Smooth muscle cell (in vitro differentiated cells): ENCODE results near the gene ADGRD1. TPM values are rescaled to one million over a fixed set of nuclear protein-coding genes. Genes with fewer than 3 reads are reported as not detected.

Source experiments
- DNase-seq: peaks from one replicate; lab custom pipeline; 2025; ENCODE audit not compliant: unreplicated experiment; lab: John Stamatoyannopoulos, UW
- H2AFZ ChIP-seq: fragments of 200-600 bp; sonication (generic); 2 replicates; pipeline ENCODE4 v1.6.0; 2016; ENCODE audit warnings: antibody characterized with exemption, low read depth, mild to moderate bottlenecking
- H3F3A ChIP-seq: fragments of 200-600 bp; sonication (generic); 2 replicates; pipeline ENCODE4 v1.6.0; 2017; ENCODE audit warnings: antibody characterized with exemption, low read depth
- H3K27ac ChIP-seq: fragments of 200-600 bp; sonication (generic); 2 replicates; pipeline ENCODE4 v1.5.1; 2016; ENCODE audit warnings: low read depth, mild to moderate bottlenecking
- H3K27me3 ChIP-seq: fragments of 200-600 bp; sonication (generic); 2 replicates; pipeline ENCODE4 v1.6.1; 2016; ENCODE audit warnings: low read depth, mild to moderate bottlenecking
- H3K36me3 ChIP-seq: fragments of 200-600 bp; sonication (generic); 2 replicates; pipeline ENCODE4 v1.5.1; 2016; ENCODE audit warnings: low read depth
- H3K4me1 ChIP-seq: fragments of 200-600 bp; sonication (generic); 2 replicates; pipeline ENCODE4 v1.5.1; 2016; ENCODE audit warnings: low read depth
- H3K4me2 ChIP-seq: fragments of 200-600 bp; sonication (generic); 2 replicates; pipeline ENCODE4 v1.6.0; 2016; ENCODE audit warnings: mild to moderate bottlenecking
- H3K4me3 ChIP-seq: fragments of 200-600 bp; sonication (generic); 2 replicates; pipeline ENCODE4 v1.5.1; 2016; ENCODE audit warnings: mild to moderate bottlenecking
- H3K79me2 ChIP-seq: fragments of 200-600 bp; sonication (generic); 2 replicates; pipeline ENCODE4 v1.6.0; 2016; ENCODE audit warnings: low read depth, mild to moderate bottlenecking
- H3K9ac ChIP-seq: fragments of 200-600 bp; sonication (generic); 2 replicates; pipeline ENCODE4 v1.6.0; 2016; ENCODE audit warnings: low read depth
- H3K9me3 ChIP-seq: fragments of 200-600 bp; sonication (generic); replicated peaks from 2 replicates; pipeline ENCODE4 v1.5.1; 2016; ENCODE audit warnings: low read depth
- H4K20me1 ChIP-seq: fragments of 200-600 bp; sonication (generic); 2 replicates; pipeline ENCODE4 v1.6.0; 2016; ENCODE audit warnings: low read depth
- WGBS: methylation state at CpG from one replicate; pipeline ENCODE4 v1.1.7; 2016; ENCODE audit warnings: low lambda C conversion rate; 5-methylcytosine and 5-hydroxymethylcytosine counted together
- polyA plus RNA-seq: library from polyadenylated mRNA; unstranded; fragments of >200 nt; fragmentation: Nextera tagmentation; extraction: Ambion mirVana; gene quantifications from 2 replicates; pipeline ENCODE4 v1.2.1, GENCODE V29; 2016
- total RNA-seq: library from RNA; depleted of rRNA; stranded (reverse); fragments of >200 nt; gene quantifications from 2 replicates; pipeline ENCODE4 v1.2.3, GENCODE V29; 2014
- TF ChIP-seq, protein P1 (sequence below): fragments of 200-600 bp; sonication (generic); IDR thresholded peaks from 2 replicates; pipeline ENCODE4 v1.5.1; 2017; ENCODE audit warnings: borderline replicate concordance, mild to moderate bottlenecking, antibody characterized with exemption; ENCODE audit not compliant: insufficient read depth, poor library complexity, severe bottlenecking

ADGRD1 gene
- total and polyA plus RNA-seq, 2 experiments from 2014 or later = 0.14 TPM; not detected in 1

- peaks cover 5% of the 10 kb centered on the region for H3K27me3 ChIP-seq
- WGBS = 94% methylated on average over 8 of the region's 8 CpGs
- H3K4me3 ChIP-seq = no peak overlapping the region
- H3K9ac ChIP-seq = no peak overlapping the region
- H3K79me2 ChIP-seq = no peaks in the 10 kb centered on the region
- no peaks in the 10 kb centered on the region for H3K36me3 ChIP-seq
- no peaks in the 10 kb centered on the region for H3F3A ChIP-seq
- H3K4me1 ChIP-seq = no peaks in the 10 kb centered on the region
- no peak overlapping the region for H3K4me2 ChIP-seq
- TF ChIP-seq, protein P1, sequence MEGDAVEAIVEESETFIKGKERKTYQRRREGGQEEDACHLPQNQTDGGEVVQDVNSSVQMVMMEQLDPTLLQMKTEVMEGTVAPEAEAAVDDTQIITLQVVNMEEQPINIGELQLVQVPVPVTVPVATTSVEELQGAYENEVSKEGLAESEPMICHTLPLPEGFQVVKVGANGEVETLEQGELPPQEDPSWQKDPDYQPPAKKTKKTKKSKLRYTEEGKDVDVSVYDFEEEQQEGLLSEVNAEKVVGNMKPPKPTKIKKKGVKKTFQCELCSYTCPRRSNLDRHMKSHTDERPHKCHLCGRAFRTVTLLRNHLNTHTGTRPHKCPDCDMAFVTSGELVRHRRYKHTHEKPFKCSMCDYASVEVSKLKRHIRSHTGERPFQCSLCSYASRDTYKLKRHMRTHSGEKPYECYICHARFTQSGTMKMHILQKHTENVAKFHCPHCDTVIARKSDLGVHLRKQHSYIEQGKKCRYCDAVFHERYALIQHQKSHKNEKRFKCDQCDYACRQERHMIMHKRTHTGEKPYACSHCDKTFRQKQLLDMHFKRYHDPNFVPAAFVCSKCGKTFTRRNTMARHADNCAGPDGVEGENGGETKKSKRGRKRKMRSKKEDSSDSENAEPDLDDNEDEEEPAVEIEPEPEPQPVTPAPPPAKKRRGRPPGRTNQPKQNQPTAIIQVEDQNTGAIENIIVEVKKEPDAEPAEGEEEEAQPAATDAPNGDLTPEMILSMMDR = no peak
- no peaks in the 10 kb centered on the region for H4K20me1 ChIP-seq
- H2AFZ ChIP-seq = no peak overlapping the region
- no peaks in the 10 kb centered on the region for H3K9me3 ChIP-seq
- no peak overlapping the region for H3K27ac ChIP-seq
- DNase-seq = no peak
These were observed 7.1 kb downstream of the ADGRD1 start for GRCh38 chr12:130960787-130961186.

GRCh38 chr12:130961921-130962451, 8.3 kb downstream of the ADGRD1 start:
- no peak overlapping the region for H3K27ac ChIP-seq
- WGBS = 94% methylated on average over 9 of the region's 9 CpGs
- peaks cover 5% of the 10 kb centered on the region for H3K27me3 ChIP-seq
- H3K9me3 ChIP-seq = no peaks in the 10 kb centered on the region
- TF ChIP-seq, protein P1 = no peak
- H3K4me1 ChIP-seq = no peaks in the 10 kb centered on the region
- H3K4me2 ChIP-seq = no peak overlapping the region
- H3K4me3 ChIP-seq = no peak overlapping the region
- no peaks in the 10 kb centered on the region for H3K36me3 ChIP-seq
- DNase-seq = no peak
- no peaks in the 10 kb centered on the region for H3F3A ChIP-seq
- H3K79me2 ChIP-seq = no peaks in the 10 kb centered on the region
- no peak overlapping the region for H2AFZ ChIP-seq
- no peak overlapping the region for H3K9ac ChIP-seq
- no peaks in the 10 kb centered on the region for H4K20me1 ChIP-seq

DNA sequence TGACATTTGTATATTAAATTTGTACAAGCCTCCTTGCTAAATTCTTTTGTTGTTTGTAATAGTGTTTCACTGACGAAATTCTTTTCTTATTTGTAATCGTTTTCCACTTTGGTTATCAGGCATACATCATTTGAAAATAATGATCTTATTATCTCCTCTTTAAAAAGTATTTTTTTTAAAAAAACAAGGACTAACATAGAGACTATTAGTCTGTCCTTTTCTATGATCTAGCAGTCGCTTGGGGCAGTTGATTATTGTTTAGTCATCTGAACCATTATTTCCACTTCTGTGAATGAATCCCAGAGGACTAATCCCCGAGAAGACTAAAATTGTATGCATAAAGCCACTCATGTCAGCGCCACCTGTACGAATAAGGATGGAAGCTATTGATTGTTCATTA, 11.5 kb downstream of the ADGRD1 start:
- no peaks in the 10 kb centered on the region for H3K79me2 ChIP-seq
- no peaks in the 10 kb centered on the region for H4K20me1 ChIP-seq
- no peak overlapping the region for H3K4me2 ChIP-seq
- H3K9ac ChIP-seq = no peak overlapping the region
- H3K4me3 ChIP-seq = no peak overlapping the region
- H3K9me3 ChIP-seq = no peaks in the 10 kb centered on the region
- TF ChIP-seq, protein P1 = no peak
- H3F3A ChIP-seq = no peaks in the 10 kb centered on the region
- H2AFZ ChIP-seq = no peak overlapping the region
- no peak for DNase-seq
- 81% methylated on average over 6 of the region's 6 CpGs for WGBS
- no peaks in the 10 kb centered on the region for H3K36me3 ChIP-seq
- no peaks in the 10 kb centered on the region for H3K4me1 ChIP-seq
- H3K27me3 ChIP-seq = peaks cover 5% of the 10 kb centered on the region
- H3K27ac ChIP-seq = no peak overlapping the region

DNA sequence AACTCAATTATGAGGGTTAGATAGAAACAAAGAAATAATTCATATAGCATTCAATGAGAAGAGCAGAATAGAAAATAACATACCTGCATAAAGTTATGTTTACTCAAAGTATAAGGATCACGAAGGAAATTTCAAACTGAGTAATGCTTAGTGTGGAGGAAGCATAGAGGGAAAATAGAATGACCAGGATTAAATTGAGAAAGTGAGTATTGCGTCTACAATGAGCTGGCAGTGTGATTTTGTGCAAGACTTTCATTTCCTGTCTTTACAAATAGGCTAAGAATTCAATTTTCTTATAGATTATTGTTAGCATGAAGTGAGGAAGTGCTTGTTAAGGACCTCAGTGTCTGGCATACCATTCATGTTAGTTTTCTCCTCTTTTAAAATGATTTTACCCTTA, 12.0 kb downstream of the ADGRD1 start:
- H2AFZ ChIP-seq = no peak overlapping the region
- H3K9me3 ChIP-seq = no peaks in the 10 kb centered on the region
- H3K4me3 ChIP-seq = no peak overlapping the region
- H3K36me3 ChIP-seq = no peaks in the 10 kb centered on the region
- no peaks in the 10 kb centered on the region for H3F3A ChIP-seq
- no peaks in the 10 kb centered on the region for H3K79me2 ChIP-seq
- no peaks in the 10 kb centered on the region for H4K20me1 ChIP-seq
- no peak overlapping the region for H3K27ac ChIP-seq
- no peak for DNase-seq
- no peaks in the 10 kb centered on the region for H3K4me1 ChIP-seq
- TF ChIP-seq, protein P1 = no peak
- peaks cover 5% of the 10 kb centered on the region for H3K27me3 ChIP-seq
- no peak overlapping the region for H3K4me2 ChIP-seq
- WGBS = 89% methylated on average over 2 of the region's 2 CpGs
- no peak overlapping the region for H3K9ac ChIP-seq
